Raji (cell line): ENCODE measurements around the gene CSE1L.

Experiments
- POLR2A ChIP-seq: IDR thresholded peaks from 2 replicates; pipeline ENCODE4 v1.6.1; 2011; ENCODE audit warnings: low read depth, low read length, control low read depth; ENCODE audit not compliant: insufficient read depth

CSE1L gene, protein sequence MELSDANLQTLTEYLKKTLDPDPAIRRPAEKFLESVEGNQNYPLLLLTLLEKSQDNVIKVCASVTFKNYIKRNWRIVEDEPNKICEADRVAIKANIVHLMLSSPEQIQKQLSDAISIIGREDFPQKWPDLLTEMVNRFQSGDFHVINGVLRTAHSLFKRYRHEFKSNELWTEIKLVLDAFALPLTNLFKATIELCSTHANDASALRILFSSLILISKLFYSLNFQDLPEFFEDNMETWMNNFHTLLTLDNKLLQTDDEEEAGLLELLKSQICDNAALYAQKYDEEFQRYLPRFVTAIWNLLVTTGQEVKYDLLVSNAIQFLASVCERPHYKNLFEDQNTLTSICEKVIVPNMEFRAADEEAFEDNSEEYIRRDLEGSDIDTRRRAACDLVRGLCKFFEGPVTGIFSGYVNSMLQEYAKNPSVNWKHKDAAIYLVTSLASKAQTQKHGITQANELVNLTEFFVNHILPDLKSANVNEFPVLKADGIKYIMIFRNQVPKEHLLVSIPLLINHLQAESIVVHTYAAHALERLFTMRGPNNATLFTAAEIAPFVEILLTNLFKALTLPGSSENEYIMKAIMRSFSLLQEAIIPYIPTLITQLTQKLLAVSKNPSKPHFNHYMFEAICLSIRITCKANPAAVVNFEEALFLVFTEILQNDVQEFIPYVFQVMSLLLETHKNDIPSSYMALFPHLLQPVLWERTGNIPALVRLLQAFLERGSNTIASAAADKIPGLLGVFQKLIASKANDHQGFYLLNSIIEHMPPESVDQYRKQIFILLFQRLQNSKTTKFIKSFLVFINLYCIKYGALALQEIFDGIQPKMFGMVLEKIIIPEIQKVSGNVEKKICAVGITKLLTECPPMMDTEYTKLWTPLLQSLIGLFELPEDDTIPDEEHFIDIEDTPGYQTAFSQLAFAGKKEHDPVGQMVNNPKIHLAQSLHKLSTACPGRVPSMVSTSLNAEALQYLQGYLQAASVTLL

DNA sequence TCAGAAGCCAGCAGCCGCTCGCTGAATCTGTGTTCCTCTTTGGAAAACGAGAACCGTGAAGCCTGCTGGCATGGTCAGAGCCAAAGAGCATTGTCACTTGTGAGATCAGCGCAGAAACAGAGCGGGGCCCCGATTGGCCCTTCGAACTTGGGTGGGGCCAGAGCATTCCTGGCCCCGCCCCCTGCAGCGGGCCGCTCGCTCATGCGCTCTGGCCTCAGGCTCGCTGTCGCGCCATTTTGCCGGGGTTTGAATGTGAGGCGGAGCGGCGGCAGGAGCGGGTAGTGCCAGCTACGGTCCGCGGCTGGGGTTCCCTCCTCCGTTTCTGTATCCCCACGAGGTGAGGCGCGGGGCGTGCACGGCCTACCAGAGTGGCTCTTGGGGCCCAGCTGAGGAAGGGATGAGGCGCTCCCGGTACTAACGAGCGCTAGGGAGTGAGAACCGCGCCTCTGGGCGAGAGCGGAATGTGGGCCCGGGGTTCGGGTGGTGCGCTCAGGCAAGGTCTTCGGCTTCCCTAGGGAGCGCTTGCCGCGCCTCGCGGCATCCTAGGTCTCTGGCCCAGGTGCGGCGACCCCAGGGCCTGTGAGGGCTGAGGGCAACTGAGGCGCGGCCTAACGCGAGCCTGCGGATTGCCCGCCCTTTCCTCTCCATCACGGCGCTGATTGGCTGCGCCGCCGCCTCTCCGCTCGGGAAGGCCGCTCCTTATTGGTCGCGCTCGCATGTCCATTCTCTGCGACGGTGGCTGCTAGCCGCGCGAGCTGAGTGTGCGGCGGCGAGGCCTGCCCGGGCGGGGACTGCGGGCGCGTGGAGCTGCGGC lies at the start of gene CSE1L:
Gene CSE1L (plus strand): TSS at position 226 of the 814 bp plus-strand sequence. CDS start 12,152 bp downstream, outside the sequence.
- TF ChIP-seq POLR2A, result peak; percentile 86

DNA sequence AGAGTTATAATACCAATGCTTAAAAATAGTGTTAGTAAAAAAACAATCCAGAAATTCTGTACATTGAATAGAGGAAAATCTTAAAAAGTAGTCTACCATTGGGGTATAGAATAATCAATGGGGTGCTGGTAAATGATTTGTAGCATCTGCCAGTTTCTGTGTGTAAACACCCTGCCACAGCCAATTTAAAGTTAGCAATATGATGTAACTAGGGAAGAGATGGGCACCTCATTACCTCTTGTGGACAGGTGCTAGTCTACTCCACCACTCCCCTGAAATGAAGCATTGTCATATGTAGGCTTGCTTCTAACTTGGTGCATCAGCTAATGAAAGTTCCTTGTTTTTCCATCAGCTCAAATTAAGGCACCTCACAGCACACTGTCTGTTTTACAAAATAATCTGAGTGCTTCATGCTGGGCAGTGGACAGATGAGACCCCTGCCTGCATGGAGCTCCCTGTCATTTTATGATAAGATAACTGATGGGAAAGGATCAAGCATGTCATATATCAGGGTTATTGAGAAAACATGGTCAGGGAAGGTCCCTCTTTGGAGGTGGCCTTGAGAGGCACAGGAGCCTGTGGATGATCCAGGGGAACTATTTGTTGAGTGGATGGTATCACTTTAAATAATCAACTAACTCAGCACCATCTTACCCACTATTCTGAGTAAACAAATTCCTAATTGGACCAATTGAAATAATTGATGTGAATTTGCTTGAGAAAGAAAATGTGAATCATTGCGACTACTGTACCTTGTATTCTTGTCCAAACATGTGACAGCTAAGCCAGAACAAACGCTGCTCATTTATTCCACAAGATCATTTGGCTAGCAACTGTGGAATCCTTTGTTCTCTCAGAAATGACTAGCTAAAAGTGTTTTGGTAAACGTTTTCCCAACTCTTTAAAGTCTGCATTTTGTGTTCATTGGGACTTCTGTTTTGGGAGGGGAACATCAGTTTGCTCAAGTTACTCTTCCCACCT lies 45.9 kb upstream of the CSE1L start:
- TF ChIP-seq POLR2A, result no peak

DNA sequence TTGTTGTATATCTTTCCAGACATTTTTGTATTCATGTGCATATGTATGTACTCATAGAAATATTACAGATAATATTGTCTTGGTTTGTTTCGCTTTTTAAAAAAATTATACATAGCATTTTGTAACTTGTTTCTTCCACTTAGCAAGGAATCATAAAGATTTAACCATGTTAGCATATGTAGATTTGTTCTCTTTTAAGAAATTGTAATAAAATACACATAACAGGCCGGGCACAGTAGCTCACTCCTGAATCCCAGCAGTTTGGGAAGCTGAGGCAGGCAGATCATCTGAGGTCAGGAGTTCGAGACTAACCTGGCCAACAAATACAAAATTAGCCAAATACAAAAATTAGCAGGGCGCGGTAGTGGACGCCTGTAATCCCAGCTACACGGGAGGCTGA lies 44.4 kb upstream of the CSE1L start:
- no peak for TF ChIP-seq POLR2A

DNA sequence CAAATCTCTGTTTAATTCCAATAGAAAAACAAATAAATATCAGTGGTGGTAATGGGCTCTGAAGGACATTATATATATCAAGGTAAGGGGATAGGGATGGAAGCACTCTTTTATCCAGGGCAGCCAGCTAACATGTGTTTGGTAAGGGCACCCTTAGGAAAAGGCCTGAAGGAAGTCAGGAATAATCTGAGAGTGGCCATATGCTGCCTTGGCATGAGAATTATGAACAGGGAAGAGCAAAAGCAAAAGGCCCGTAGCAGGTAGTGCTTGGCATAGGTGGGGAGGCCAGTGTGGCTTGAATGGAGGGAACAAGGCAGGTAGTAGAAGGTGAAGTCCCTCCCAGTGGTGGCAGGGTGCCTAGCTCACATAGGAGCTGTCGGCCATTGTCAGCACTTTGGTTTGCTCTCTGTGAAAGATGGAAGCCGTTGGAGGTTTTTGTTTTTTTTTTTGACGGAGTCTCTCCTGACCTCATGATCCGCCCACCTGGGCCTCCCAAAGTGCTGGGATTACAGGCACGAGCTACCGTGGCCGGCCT lies 39.6 kb upstream of the CSE1L start:
- TF ChIP-seq POLR2A, result no peak

GRCh38 chr20:49009899-49010631 lies 36.0 kb upstream of the CSE1L start:
- TF ChIP-seq POLR2A, result no peak

GRCh38 chr20:49024220-49024619 lies 21.9 kb upstream of the CSE1L start:
- no peak for TF ChIP-seq POLR2A

GRCh38 chr20:49028684-49029083 lies 17.4 kb upstream of the CSE1L start:
- TF ChIP-seq POLR2A, result no peak

- TF ChIP-seq POLR2A, result no peak
These were observed 16.9 kb upstream of the CSE1L start for GRCh38 chr20:49029203-49029602.

GRCh38 chr20:49030954-49031619 lies 15.0 kb upstream of the CSE1L start:
- no peak for TF ChIP-seq POLR2A

GRCh38 chr20:49032455-49032854 lies 13.7 kb upstream of the CSE1L start:
- no peak for TF ChIP-seq POLR2A

GRCh38 chr20:49034070-49034732 lies 11.9 kb upstream of the CSE1L start:
- no peak for TF ChIP-seq POLR2A

GRCh38 chr20:49037962-49038387 lies 8.1 kb upstream of the CSE1L start:
- TF ChIP-seq POLR2A, result no peak
